GM19452 (cell line): Measurements from ENCODE around the gene NOX3.
A peak's percentile ranks its signal among the peaks of the same experiment; 100 is the strongest.
"Not testable (repeated sequence)": the region's sequence is repeated elsewhere in the genome, so short reads cannot be mapped to it uniquely, and the experiment has no call there.

Experiments
- ATAC-seq: cut with Tn5 transposase; IDR thresholded peaks from one replicate; pipeline ENCODE4 v1.9.1; 2021; ENCODE audit not compliant: unreplicated experiment

Gene NOX3, protein sequence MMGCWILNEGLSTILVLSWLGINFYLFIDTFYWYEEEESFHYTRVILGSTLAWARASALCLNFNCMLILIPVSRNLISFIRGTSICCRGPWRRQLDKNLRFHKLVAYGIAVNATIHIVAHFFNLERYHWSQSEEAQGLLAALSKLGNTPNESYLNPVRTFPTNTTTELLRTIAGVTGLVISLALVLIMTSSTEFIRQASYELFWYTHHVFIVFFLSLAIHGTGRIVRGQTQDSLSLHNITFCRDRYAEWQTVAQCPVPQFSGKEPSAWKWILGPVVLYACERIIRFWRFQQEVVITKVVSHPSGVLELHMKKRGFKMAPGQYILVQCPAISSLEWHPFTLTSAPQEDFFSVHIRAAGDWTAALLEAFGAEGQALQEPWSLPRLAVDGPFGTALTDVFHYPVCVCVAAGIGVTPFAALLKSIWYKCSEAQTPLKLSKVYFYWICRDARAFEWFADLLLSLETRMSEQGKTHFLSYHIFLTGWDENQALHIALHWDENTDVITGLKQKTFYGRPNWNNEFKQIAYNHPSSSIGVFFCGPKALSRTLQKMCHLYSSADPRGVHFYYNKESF

GRCh38 chr6:155455766-155456165 lies at the start of gene NOX3:
Gene NOX3 (minus strand): TSS chr6:155455839. CDS start chr6:155455800, 39 bp downstream.
- ATAC-seq: no peak

DNA sequence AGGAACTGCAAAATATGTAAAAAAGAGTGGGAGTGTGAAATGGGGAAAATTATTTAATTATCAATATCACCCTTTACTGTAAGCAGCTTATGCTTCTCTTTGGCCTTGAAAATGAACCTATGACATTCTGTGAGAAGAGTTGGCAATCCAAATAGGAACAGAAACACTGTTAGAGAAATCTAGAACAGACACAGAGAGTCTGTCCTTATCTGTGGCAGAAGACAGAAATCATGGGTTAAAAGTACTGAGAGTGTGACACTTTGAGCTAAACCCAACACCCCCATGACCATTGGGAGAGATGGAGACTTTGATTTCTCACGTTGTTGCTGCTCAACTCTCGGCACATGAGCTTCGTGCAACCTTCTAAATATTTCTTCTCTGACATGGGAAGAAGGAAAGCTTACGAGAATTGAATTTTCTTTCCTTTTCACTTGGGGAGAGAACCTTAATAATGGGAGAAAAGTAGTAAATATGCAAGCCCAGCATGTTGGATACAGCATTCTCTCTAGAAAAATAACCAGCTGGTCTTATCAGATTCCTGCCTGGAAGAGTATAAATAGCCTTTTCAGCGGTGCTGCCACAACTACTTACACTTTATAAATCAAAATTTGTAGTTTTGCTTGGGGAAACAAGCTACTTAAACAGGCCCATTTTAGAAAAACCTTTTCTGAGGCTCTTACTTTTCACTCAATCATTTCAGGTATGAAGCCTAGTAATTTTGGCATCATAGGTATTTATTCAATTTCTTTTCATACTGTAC lies 49.4 kb upstream of the NOX3 start:
- ATAC-seq: no peak

GRCh38 chr6:155502393-155502792 lies 46.8 kb upstream of the NOX3 start:
- ATAC-seq: no peak

- ATAC-seq: no peak
These were observed 43.9 kb upstream of the NOX3 start for GRCh38 chr6:155499574-155499973.

DNA sequence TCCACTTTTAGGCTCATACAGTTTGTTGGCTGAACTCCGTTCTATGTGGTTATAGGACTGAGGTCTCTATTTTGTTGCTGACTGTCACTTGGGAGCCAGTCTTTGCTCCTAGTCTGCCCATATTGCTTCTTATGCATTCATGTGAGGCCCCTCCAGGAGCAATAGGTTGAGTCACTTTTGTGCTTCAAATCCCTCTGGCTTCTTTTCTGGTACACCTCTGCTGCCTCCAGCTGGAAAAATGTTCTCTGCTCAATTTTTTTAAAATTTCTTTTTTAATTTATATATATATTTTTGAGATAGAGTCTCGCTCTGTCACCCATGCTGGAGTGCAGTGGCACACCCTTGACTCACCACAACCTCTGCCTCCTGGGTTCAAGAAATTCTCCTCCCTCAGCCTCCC lies 42.7 kb upstream of the NOX3 start:
- no peak for ATAC-seq

- no peak for ATAC-seq
These were observed 41.6 kb upstream of the NOX3 start for GRCh38 chr6:155497273-155497672.

GRCh38 chr6:155495011-155495768 lies 39.6 kb upstream of the NOX3 start:
- no peak for ATAC-seq

- peak; percentile 89 for ATAC-seq
These were observed 38.1 kb upstream of the NOX3 start for GRCh38 chr6:155493694-155494143.

DNA sequence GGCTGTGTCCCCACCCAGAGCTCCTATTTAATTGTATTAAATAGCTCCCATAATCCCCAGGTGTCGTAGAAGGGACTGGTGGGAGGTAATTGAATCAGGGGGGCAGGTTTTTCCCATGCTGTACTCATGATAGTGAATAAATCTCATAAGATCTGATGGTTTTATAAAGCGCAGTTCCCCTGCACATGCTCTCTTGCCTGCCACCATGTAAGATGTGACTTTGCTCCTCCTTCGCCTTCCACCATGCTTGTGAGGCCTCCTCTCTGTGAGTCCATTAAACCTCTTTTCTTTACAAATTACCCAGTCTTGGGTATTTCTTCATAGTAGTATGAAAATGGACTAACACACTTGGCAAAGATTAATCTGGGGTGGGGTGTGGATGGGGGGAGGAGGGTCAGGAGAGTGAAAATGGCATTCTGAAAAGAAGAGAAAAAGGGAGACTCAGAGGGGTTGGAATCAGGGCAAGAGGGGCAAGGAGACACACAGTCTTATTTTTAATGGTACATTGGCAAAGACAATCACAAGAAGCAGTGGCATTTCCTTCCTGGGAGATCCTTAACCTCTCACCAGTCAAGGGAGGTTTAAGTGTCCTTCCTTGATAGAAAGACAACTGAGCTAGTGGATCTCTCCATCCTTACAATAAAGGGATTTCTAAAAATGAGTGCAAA lies 37.5 kb upstream of the NOX3 start:
- ATAC-seq: peak; percentile 30

GRCh38 chr6:155492061-155492735 lies 36.6 kb upstream of the NOX3 start:
- ATAC-seq: no peak

- no peak for ATAC-seq
These were observed 35.8 kb upstream of the NOX3 start for GRCh38 chr6:155491421-155491820.

GRCh38 chr6:155488197-155488596 lies 32.6 kb upstream of the NOX3 start:
- ATAC-seq: not testable (repeated sequence)

DNA sequence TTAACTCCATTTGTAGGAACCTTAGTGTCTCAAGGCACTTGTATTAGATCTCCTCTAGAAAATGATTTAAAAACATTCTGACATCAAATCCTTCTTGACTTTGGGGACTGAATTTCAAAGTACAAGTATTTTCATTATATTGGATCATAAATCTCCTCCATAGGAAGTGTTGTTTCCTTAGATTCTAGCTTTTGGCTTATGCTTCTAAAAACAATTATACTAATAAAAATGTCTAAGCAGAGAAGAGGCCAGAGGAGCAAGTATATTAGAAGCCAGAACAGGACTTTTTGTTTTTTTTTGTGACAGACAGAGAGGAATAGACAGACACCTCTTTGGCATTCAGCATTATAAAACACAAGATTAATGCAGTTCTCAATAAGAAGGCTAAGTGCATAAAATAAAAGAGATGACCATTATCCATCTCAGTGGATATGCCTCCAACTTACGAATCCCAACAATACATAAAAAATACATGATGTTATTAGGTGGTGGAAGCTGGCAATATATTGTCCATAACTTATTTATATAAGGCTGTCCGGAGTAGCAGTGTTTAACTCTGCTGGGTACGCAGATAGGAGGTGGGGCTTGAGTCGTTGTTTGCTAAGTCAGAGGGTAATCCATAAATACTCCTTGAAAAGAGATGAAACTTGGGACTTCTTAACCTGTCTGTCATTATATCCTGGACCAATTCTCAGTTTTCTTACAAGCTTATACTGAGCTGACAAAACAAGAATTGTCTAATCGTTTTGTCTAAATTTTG lies 31.9 kb upstream of the NOX3 start:
- no peak for ATAC-seq

- no peak for ATAC-seq
These were observed 31.2 kb upstream of the NOX3 start for GRCh38 chr6:155486721-155487294.

- ATAC-seq: no peak
These were observed 30.1 kb upstream of the NOX3 start for GRCh38 chr6:155485756-155486155.

DNA sequence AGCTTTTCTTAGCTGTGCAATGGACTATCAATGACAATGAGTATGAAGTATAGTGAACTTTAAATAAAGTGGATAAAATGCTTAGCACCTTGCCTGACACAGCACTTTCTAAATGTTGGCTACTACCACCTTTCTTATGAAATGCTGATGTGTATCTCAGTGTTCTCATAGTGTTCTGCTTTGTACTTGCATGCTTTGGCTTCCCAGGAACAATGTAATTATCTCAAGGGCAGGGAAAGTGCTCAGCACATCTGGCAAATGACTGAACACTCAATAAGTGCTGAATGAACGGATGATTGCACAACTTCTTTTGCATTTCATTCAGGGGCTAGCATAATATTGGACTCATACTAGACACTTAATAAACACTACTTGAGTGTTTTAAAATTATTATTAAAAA lies 28.2 kb upstream of the NOX3 start:
- ATAC-seq: no peak

GRCh38 chr6:155481215-155481614 lies 25.6 kb upstream of the NOX3 start:
- no peak for ATAC-seq

- no peak for ATAC-seq
These were observed 18.1 kb upstream of the NOX3 start for GRCh38 chr6:155473741-155474140.

GRCh38 chr6:155472886-155473285 lies 17.2 kb upstream of the NOX3 start:
- ATAC-seq: no peak
